HG03378 (cell line): ENCODE results near the gene TSGA10.
"Not testable (repeated sequence)": the region's sequence is repeated elsewhere in the genome, so short reads cannot be mapped to it uniquely, and the experiment has no call there.

Source experiments
- ATAC-seq: cut with Tn5 transposase; IDR thresholded peaks from one replicate; pipeline ENCODE4 v1.9.1; 2021; ENCODE audit warnings: mild to moderate bottlenecking, moderate library complexity; ENCODE audit not compliant: unreplicated experiment

The TSGA10 gene, protein sequence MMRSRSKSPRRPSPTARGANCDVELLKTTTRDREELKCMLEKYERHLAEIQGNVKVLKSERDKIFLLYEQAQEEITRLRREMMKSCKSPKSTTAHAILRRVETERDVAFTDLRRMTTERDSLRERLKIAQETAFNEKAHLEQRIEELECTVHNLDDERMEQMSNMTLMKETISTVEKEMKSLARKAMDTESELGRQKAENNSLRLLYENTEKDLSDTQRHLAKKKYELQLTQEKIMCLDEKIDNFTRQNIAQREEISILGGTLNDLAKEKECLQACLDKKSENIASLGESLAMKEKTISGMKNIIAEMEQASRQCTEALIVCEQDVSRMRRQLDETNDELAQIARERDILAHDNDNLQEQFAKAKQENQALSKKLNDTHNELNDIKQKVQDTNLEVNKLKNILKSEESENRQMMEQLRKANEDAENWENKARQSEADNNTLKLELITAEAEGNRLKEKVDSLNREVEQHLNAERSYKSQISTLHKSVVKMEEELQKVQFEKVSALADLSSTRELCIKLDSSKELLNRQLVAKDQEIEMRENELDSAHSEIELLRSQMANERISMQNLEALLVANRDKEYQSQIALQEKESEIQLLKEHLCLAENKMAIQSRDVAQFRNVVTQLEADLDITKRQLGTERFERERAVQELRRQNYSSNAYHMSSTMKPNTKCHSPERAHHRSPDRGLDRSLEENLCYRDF

DNA sequence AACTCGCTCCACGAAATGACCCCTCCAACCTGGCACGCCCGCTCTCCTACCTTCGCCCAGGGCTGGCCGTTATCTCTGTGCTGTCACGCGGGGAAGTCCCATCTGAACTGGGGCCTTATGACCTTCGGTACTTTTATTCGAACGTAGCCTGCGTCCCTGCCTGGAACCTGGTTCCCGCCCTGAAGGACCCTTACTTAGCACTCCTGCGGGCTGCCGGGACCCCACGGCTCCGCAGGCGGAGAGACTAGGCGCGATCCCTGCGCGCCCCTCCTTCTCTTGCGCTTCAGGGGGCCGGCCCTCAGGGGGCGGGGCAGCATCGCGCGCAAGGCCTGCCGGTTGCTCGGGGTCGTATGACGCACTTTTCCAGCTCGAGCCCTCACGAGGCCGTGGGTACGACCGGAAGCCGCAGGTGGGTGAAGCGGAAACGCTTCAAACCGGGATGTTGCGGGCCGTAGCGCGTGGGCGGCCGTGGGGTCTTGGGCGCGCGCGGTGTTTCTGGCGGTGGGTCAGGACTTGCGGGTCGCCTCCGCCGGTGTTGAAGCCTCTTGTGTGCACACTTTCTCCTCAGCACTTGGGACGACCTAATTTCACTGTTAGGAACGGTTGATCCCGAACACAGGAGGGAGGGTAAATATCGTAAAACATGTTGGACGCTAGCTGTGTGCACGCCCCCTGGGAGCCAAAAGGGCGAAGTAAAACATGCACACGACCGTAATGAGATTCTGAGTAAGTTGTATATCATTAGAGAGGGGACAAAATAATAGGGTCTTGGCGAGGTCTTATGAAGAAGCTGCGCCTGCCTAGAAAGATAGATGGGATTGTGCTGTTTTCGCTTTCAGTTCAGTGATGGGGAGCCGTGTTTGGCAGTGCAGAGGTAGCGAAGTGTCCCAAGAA, at the start of gene TSGA10, which contains the start of gene LIPT1:
Gene TSGA10, minus strand, starts transcription at position 300 of the 894 bp plus-strand sequence. CDS start 45,503 bp downstream, outside the sequence.
Gene LIPT1, plus strand, starts transcription at position 325 of the 894 bp plus-strand sequence. CDS start 6,991 bp downstream, outside the sequence.
- peak; percentile 87 for ATAC-seq

DNA sequence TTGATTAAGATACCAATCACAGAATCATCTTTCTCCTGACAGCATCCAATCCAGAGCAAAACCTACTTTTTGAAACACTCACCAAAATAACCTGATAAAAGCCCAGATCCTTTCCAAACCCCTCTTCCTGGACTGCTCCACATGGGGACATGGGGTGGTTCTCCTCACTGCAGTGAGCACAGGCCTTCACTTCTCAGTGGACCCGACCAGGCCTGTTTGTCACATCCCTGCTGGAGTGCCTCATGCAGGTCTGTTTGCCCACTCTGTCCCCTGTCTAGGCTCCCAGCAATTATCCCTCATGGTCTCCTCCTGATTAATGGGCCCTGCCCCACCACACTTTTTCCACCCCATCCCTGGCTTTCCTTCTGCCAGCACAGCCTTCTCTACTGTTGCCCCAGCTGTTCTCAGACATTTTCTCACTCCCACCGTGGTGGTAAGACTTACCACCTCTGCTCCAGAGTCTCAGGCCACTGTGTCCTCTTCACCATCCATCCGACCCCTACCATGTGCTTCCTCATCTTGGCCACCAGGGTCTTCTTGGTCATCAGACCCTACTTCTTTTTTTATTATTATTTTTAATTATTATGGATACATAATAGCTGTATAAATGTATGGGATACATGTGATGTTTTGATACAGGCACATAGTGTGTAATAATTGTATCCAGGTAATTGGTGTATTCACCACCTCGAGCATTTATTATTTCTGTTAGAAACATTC, 47.4 kb upstream of the TSGA10 start:
- ATAC-seq, result no peak

DNA sequence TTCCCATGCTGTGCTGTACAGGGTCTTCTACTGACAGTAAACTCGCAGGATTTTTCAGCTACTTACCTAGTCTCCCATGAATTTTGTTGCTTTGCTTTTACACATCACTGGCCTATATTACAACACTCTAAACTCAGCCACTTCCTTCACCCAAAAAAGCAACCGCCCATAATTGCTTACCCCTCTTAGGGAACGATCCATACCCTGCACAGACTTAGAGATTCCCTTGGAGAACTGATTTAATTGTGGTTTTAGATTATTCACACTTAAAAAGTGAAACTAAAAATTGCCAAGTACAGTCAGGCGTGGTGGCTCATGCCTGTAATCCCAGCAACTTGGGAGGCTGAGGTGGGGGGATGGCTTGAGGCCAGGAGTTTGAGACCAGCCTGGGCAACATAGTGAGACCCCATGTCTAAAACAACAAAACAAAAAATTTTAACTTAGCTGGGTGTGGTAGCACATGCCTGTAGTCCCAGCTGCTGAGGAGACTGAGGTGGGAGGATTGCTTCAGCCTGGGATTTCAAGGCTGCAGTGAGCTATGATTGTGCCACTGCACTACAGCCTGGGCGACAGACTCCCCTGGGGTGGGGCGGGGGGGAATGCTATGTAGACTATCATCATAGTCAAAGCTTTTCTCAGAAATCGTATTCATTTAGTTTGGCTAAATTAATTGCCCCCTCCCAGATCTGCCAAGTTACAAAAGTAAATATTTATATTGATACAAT, 45.5 kb upstream of the TSGA10 start:
- no peak for ATAC-seq

DNA sequence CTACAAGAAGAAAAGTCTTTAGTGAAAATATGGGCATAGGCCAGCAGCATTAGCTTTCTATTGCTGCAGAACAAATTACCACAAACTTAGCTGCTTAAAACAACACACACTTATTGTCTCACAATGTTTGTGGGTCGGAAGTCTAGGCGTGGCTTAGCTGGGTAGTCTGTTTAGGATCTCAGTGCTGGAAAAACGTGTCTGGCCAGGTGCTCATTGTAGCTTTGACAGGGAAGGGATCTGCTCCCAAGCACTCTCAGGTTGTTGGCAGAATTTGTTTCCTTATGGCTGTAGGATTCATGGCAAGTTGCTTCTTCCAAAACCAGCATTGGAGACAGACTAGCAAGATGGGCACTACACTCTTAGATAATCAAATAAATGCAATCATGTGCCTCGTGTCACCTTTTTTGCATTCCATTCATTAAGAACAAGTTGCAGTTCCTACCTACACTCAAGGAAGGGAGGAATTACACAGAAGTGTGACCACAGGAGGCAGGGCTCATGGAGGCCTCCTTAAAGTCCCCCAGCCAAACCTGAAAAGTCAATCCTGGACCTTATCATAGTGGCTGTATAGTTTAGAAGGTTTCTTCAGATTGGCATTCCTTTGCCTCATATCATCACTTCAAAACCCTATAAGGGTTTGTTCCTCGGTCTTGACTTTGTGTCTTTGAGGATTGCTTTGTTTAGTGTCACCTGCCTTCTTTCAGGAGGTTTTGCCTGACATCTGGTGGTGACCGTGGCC, 43.5 kb upstream of the TSGA10 start:
- ATAC-seq, result no peak

DNA sequence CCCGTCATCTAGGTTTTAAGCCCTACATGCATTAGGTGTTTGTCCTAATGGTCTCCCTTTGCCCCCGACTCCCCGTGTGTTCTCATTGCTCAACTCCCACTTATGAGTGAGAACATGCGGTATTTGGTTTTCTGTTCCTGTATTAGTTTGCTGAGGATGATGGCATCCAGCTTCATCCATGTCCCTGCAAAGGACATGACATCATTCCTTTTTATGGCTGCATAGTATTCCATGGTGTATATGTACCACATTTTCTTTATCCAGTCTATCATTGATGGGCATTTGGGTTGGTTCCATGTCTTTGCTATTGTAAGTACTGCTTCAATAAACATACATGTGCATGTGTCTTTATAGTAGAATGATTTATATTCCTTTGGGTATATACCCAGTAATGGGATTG, 37.6 kb upstream of the TSGA10 start:
- ATAC-seq, result not testable (repeated sequence)

DNA sequence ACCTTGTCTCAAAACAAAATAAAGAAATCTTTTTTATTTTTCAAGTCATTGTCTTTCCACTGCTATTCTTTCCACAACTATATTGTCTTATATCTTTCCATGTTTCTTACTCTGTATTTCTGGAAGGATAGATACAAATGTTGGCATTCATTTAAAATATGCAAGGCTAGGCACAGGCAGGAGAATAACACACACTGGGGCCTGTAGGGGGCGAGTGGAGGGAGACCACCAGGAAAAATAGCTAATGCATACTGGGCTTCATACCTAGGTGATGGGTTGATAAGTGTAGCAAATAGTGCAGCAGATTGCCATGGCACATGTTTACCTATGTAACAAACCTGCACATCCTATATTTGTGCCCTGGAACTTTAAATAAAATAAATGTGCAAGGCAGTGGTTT, 35.8 kb upstream of the TSGA10 start:
- no peak for ATAC-seq

DNA sequence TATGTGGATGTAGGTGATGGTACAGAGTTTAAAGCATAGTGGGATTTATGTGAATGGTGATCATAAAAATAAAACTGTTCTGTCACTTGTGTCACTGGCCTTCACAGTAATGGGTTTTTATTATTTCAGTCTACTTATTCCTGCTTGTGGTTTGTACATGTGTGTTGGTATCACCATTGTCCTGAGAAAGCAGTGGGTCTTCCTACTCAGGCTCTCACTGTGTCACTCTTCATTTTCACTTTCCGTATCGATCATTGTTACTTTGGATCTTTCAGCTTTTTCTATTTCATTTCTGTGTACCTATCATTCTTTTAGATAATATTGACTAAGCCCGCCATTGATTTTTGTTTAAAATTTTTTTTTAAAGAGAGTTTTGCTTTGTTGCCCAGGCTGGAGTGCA, 33.6 kb upstream of the TSGA10 start:
- ATAC-seq, result no peak

DNA sequence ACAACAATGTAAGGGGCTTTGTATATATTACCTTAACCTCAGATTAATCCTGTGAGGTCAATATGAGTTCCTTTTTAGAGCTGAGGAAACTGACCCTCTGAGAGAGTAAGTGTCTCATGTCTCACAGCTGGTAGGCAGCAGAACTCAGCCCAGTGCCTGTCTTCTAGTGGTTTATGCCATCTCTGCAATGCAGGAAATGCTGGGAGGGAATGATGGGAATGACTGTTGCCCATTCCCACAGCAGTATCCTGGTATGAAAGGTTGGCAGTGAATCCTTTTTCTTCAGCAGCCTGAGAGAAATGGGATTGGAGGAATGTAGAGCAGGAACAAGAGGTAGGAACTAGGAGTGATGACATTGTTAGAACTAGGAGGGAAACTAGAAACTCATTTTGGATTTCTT, 32.3 kb upstream of the TSGA10 start:
- ATAC-seq, result no peak

DNA sequence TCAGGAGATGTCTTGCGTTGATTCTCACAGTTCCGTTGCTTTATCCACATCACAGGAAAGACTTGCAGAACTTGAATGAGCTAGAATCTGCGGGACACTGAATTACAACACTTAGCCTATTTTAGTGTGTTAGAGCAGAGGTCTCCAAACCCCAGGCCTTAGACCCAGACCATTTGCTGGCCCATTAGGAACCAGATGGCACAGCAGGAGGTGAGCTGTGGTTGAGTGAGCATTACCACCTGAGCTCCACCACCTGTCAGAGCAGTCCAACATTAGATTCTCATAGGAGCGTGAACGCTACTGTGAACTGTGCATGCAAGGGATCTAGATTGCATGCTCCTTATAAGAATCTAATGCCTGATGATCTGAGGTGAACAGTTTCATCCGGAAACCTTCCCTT, 30.1 kb upstream of the TSGA10 start:
- ATAC-seq, result no peak

DNA sequence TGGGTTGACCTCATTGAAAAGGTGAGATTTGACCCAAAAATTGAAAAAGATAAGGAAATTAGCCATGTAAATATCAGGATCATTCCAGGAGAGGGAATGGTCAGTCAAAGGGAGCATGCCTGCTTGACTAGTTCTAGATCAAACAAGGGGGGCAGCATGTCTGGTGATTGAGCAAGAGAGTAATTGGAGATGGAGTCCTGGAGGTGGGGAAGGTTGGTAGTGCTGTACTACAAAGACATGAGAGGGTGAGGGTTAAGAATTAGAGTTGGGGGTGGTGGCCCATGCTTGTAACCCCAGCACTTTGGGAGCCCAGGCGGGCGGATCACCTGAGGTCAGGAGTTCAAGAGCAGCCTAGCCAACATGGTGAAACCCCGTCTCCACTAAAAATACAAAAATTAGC, 28.3 kb upstream of the TSGA10 start:
- ATAC-seq, result no peak

DNA sequence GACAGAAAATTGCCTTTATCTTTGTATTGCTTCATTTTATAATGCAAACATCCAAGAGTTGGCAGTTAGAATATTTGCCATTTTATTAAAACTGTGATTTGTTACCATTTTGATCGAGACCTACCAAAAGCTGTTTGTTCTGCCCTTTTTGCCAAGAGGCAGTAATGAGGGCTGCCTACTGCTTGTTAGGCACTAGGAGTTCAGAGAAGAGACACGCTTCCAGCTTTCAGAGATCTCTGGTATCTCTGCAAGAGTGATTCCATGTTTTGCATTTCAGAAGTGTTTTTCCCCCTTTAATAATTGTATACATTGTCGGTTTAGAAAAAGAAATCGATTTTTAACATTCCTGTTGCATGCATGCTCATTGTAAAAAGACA, 26.9 kb upstream of the TSGA10 start:
- ATAC-seq, result no peak

DNA sequence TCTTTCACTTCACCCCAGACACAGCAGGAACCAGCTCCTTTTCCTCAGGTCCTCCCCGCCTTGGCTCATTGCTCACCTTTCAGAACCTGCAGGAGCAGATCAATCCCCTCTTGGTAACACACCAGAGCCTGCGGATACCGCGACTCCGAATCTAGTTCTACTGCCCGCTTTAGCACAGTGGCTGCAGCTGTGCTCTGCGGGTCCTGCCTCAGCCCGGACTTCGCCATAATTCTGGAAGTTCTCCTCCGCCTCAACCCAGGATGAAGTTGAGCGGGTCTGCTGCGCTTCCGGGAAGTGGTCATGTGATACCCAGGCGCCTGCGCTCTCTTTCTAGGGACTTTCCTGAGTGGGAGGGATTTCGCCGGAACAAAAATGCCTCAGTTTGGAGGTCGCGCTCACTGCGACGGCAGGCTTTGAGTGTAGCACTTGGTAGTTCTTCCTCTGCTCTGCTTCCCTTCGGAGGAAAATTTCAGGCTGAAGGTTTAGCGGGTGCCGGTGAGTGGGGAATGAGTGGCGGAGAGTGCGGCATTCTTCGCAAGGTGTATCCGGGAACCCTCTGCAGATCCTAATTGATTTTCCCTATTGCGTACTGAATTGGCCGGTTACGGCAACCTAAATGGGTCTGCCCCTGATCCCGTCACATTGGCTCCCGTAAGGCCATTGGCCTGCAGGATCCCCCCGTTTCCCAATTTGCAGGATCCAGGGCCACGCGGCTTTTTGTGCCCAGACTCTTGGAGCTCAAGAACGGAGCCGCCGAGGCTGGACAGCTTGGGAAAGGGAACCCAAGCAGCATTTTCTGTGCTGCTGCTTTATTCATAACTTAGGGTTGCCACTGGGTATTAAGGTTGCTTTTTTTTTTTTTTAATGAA, 26.2 kb upstream of the TSGA10 start, which contains the start of the genes MITD1 and MRPL30:
Gene MITD1, minus strand, starts transcription at position 304 of the 869 bp plus-strand sequence. Its CDS starts 77 bp downstream, at position 227.
Gene MRPL30, plus strand, starts transcription at position 430 of the 869 bp plus-strand sequence. CDS start 5,020 bp downstream, outside the sequence.
- ATAC-seq, result peak; percentile 91

DNA sequence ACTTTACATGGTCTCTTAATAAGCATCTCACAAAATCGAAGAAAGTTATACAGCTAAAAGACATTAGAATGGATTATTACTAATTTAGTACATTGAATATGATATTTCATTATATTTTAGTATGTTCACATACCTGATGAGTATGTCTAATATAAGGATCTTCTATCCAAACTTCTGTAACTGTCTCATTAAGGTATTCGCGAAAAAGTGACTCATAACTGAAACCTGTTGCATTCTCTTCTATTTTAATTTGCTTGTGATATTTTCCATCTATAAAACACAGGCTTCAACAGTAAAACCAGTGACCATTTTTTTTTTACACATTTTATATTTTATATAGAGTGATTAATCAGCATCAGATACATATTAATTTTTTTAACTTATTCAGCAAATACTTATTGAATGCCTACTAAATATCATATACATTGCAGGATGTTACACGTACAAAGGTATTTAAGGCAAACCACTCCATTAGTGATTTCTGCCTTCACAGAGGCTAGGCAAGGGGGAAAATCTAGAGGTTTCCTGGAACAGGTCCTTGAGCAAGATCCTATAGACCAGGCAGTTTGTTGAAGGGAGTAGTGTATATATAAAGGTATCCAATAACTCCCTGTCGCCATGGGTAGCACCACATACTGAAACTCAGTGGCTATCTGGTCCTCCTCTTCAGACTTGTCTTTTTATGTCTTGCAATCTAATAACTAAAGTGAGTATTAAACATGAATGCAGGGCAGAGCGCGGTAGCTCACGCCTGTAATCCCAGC, 16.8 kb upstream of the TSGA10 start:
- ATAC-seq, result no peak

DNA sequence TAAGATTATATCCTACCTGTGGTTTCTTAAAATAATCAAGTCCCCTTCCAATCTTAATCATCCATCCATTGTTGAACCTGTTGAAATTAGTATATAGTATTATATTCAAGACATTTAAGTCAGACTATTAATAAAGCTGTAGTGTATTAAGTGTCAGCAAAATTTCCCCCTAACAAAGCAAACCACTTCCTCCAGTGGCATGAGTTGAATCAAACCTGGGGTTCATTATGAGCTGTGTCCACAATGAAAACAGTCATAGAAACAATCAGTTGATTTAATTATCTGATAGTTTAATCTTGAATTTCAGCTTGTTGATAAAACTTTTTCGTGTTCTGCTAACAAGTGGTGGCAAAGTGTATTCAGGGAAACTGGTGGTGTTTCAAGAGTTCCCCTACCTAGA, 14.8 kb upstream of the TSGA10 start:
- ATAC-seq, result no peak

DNA sequence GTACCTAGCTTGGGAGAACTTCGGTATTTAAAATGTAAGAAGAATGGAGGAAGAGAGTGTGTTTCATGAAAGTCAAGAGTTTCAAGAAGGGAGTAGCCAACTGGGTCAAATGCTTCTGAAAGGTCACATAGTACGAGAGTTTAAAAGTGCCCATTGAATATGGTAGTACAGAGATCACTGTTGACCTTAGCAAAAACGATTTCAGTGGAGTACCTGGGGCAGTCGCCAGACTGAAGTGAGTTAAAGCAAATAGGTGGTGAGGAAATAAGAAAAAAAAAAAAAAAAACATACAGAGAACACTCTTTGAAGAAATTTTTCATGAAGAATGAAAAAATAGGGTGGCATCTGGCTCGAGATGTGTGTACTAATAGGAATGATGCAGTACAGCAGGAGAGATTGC, 11.5 kb upstream of the TSGA10 start:
- no peak for ATAC-seq

DNA sequence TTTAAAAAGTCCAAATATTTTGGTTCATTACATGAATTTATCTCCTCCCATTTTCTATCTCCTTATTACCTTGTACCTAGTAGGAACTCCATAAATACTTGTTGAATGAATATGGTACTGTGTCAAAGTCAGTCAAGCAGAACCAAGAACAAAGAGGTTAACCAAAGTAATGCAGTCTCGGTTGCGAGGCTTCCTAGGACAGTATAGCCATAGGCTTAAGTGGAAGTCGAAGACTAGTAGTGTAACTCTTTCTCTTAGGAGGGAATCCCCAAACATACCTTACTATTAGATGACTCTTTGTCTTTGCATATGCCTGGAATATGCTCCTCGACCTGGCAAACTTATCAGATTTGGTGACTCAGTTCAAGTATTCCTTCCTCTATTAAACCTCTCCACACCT, 4.9 kb upstream of the TSGA10 start:
- ATAC-seq, result no peak

DNA sequence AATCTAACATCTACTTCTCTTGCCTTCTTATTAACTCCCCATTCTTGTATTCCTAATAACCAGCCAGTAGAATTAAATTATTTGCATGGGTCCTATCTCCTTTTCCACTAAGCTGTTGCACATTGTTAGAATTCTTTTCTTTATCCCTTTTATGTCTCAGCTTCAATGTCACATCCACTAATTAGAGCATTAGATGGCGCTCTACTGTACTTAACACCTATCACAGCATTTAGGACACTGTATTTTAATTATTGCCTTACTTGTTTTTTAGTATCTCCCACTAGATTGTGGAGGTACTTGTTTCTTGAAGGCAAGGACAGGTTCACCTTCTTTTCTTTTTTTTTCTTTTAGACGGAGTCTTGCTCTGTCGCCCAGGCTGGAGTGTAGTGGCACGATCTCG, 3.9 kb upstream of the TSGA10 start:
- no peak for ATAC-seq
